PC-3 (cell line): ENCODE results near the gene KLHL25. TPM values are rescaled to one million over a fixed set of nuclear protein-coding genes. Genes with fewer than 3 reads are reported as not detected.

Experiments
- ATAC-seq: fragments of 200-7000 bp; cut with Tn5 transposase; 2 replicates; pipeline ENCODE4 v1.9.1; 2020; ENCODE audit warnings: mild to moderate bottlenecking, moderate library complexity
- BruUV-seq: library from RNA; stranded (reverse); fragments of 400-500 nt; replicated peaks from 2 replicates; lab custom pipeline; 2021; lab: Mats Ljungman, UMichigan
- CTCF ChIA-PET: fragments of 300-600 bp; sonication (Branson Sonifier 250); formaldehyde crosslinking; loops from one replicate; lab custom pipeline; 2022; ENCODE audit warnings: antibody characterized with exemption; lab: Charles Lee
- POLR2A ChIA-PET: fragments of 300-600 bp; sonication (Branson Sonifier 250); formaldehyde crosslinking; loops from one replicate; lab custom pipeline; 2022; ENCODE audit warnings: antibody characterized with exemption; ENCODE audit not compliant: unreplicated experiment; lab: Charles Lee
- DNase-seq: peaks from one replicate; pipeline ENCODE4 v3.0.0-alpha.2; 2015
- H2AFZ ChIP-seq: fragments of 300-600 bp; sonication (generic); 2 replicates; pipeline ENCODE4 v1.6.0; 2016; ENCODE audit warnings: antibody characterized with exemption, low read length
- H3F3A ChIP-seq: fragments of 300-600 bp; sonication (generic); one replicate; pipeline ENCODE4 v1.6.0; 2017; ENCODE audit warnings: antibody characterized with exemption, low read length, control low read depth, mild to moderate bottlenecking; ENCODE audit not compliant: unreplicated experiment
- H3K27ac ChIP-seq: fragments of 300-600 bp; sonication (generic); 2 replicates; pipeline ENCODE4 v1.5.1; 2016; ENCODE audit warnings: mild to moderate bottlenecking, low read length
- H3K27me3 ChIP-seq: fragments of 300-600 bp; sonication (generic); 2 replicates; pipeline ENCODE4 v1.6.1; 2016; ENCODE audit warnings: low read length, mixed read lengths
- H3K36me3 ChIP-seq: fragments of 300-600 bp; sonication (generic); 2 replicates; pipeline ENCODE4 v1.6.1; 2016; ENCODE audit warnings: low read depth, mixed run types, low read length, mixed read lengths
- H3K4me1 ChIP-seq: fragments of 300-600 bp; sonication (generic); 2 replicates; pipeline ENCODE4 v1.5.1; 2016; ENCODE audit warnings: low read length; ENCODE audit not compliant: insufficient read depth
- H3K4me2 ChIP-seq: fragments of 300-600 bp; sonication (generic); 2 replicates; pipeline ENCODE4 v1.6.0; 2016; ENCODE audit warnings: low read length
- H3K4me3 ChIP-seq: fragments of 300-600 bp; sonication (generic); 2 replicates; pipeline ENCODE4 v1.5.1; 2016; ENCODE audit warnings: mild to moderate bottlenecking, low read length, mixed read lengths
- H3K79me2 ChIP-seq: fragments of 300-600 bp; sonication (generic); 2 replicates; pipeline ENCODE4 v1.6.1; 2017; ENCODE audit warnings: low read length, mixed read lengths
- H3K9ac ChIP-seq: fragments of 300-600 bp; sonication (generic); 2 replicates; pipeline ENCODE4 v1.6.0; 2016; ENCODE audit warnings: mild to moderate bottlenecking, low read length
- H3K9me2 ChIP-seq: fragments of 300-600 bp; sonication (generic); replicated peaks from 2 replicates; pipeline ENCODE4 v1.6.1; 2016; ENCODE audit warnings: mixed run types, low read length, mixed read lengths
- H3K9me3 ChIP-seq: fragments of 300-600 bp; sonication (generic); 2 replicates; pipeline ENCODE4 v1.6.1; 2016; ENCODE audit warnings: low read length, mixed read lengths
- H4K20me1 ChIP-seq: fragments of 300-600 bp; sonication (generic); 2 replicates; pipeline ENCODE4 v1.6.1; 2016; ENCODE audit warnings: low read length, mixed read lengths
- EZH2 ChIP-seq: fragments of 300-600 bp; sonication (generic); IDR thresholded peaks from one replicate; pipeline ENCODE4 v1.6.1; 2017; ENCODE audit warnings: antibody characterized with exemption, mild to moderate bottlenecking, low read length; ENCODE audit not compliant: unreplicated experiment
- EZH2phosphoT487 ChIP-seq: fragments of 300-600 bp; sonication (generic); IDR thresholded peaks from 2 replicates; pipeline ENCODE4 v1.6.1; 2018; ENCODE audit warnings: mild to moderate bottlenecking, antibody characterized with exemption, low read length, borderline replicate concordance
- intact Hi-C: fragments of 100-400 bp; cut with micrococcal nuclease; formaldehyde crosslinking; loops from 2 replicates; pipeline ENCODE4 v1.9.0; 2023
- total RNA-seq: library from RNA; depleted of rRNA; stranded (reverse); fragments of >200 nt; gene quantifications from 2 replicates; pipeline ENCODE4 v1.2.3, GENCODE V29; 2014
- TF ChIP-seq, protein P1 (sequence below): fragments of 300-600 bp; sonication (generic); conservative IDR thresholded peaks from 2 replicates; pipeline ENCODE4 v1.5.1; 2017; ENCODE audit warnings: antibody characterized with exemption, low read depth, mild to moderate bottlenecking, low read length

The KLHL25 gene
- total RNA-seq, 1 experiment from 2014 or later = 7.2 TPM

DNA sequence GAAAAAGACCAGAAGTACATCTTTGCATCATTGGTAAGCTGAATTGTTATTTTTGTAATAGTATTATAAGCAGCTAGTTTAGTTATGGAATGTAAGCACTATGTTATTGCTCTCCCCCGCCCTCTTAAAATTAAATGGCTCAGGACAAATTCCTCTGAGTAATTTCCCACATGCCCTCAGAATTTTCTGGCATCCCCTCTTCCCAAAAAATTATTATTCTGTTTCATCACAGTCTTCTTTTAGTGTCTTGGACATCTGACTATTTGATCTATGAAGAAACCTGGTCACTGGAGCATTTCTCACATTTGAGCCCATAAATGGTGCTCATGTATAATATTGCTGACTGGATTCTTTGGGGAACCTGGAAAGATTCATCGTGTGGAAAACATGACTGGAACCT, 68.3 kb downstream of the KLHL25 start:
- peaks cover 31% of the 10 kb centered on the region for H3K36me3 ChIP-seq
- DNase-seq = no peak
- no peak overlapping the region for H2AFZ ChIP-seq
- POLR2A ChIA-PET = no interaction called here
- H3K79me2 ChIP-seq = no peaks in the 10 kb centered on the region
- no peaks in the 10 kb centered on the region for H3K9me2 ChIP-seq
- TF ChIP-seq EZH2 = no peak
- no peak for TF ChIP-seq EZH2phosphoT487
- TF ChIP-seq, protein P1, sequence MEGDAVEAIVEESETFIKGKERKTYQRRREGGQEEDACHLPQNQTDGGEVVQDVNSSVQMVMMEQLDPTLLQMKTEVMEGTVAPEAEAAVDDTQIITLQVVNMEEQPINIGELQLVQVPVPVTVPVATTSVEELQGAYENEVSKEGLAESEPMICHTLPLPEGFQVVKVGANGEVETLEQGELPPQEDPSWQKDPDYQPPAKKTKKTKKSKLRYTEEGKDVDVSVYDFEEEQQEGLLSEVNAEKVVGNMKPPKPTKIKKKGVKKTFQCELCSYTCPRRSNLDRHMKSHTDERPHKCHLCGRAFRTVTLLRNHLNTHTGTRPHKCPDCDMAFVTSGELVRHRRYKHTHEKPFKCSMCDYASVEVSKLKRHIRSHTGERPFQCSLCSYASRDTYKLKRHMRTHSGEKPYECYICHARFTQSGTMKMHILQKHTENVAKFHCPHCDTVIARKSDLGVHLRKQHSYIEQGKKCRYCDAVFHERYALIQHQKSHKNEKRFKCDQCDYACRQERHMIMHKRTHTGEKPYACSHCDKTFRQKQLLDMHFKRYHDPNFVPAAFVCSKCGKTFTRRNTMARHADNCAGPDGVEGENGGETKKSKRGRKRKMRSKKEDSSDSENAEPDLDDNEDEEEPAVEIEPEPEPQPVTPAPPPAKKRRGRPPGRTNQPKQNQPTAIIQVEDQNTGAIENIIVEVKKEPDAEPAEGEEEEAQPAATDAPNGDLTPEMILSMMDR = no peak
- no peak overlapping the region for H3K9ac ChIP-seq
- no peak overlapping the region for H3K4me2 ChIP-seq
- ATAC-seq = no peak
- H3F3A ChIP-seq = no peaks in the 10 kb centered on the region
- no peaks in the 10 kb centered on the region for H3K4me1 ChIP-seq
- no peaks in the 10 kb centered on the region for H3K9me3 ChIP-seq
- no peaks in the 10 kb centered on the region for H3K27me3 ChIP-seq
- no peaks in the 10 kb centered on the region for H4K20me1 ChIP-seq
- CTCF ChIA-PET = no interaction called here
- no peak overlapping the region for H3K27ac ChIP-seq
- H3K4me3 ChIP-seq = no peak overlapping the region
- intact Hi-C loops = no loop called here
- BruUV-seq = no TSS peak

DNA sequence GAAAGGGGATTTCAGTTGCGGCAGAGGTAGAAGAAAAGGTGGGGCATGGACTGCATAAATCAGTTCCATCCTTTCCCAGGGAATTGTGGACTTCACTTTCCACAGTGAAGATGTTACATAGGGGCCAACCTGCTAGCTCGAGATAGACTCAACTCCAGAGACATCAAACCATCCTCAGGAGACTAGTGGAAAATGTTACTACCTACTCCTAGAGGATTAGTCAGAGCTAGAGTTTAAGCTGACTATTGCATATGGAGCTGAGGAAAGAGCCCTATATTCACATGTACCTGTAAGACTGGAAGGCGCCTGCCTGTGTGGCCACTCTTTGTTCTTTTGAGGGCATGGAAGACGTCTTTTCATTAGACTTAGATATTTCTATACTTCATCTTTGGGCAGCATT, 69.2 kb downstream of the KLHL25 start:
- intact Hi-C loops = no loop called here
- Histone ChIP-seq H3K4me2 (no peak overlapping the region), H3K9me3 (no peaks in the 10 kb centered on the region), H3K9ac (no peak overlapping the region), H3K27me3 (no peaks in the 10 kb centered on the region), H2AFZ (no peak overlapping the region), H3K9me2 (no peaks in the 10 kb centered on the region), H3K27ac (no peak overlapping the region), H3K36me3 (peaks cover 23% of the 10 kb centered on the region), H4K20me1 (no peaks in the 10 kb centered on the region), H3F3A (no peaks in the 10 kb centered on the region), H3K79me2 (no peaks in the 10 kb centered on the region), H3K4me3 (no peak overlapping the region), H3K4me1 (no peaks in the 10 kb centered on the region)
- POLR2A ChIA-PET = no interaction called here
- ATAC-seq (no peak), DNase-seq (no peak)
- BruUV-seq = no TSS peak
- no peak for TF ChIP-seq EZH2phosphoT487
- TF ChIP-seq, protein P1 = no peak
- TF ChIP-seq EZH2 = no peak
- CTCF ChIA-PET = no interaction called here

DNA sequence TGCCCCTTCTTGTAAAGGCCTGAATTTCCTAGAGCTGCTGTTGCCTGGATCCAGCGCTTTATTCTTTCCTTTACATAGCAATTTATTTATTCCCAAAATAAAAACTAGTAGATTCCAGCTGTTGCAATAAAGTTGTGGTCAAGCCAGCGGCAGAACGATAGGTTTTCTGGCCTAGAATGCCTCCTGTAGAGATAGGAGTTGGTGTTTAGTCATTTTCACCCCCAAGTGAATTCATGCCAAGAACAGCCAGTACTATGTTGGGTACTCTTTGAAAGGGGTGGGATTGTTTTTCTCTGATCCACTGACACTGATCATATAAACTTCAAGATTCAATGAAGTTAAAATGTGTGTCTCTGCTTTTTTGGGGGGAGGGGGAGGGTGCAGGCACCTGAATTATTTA, 69.7 kb downstream of the KLHL25 start:
- no peak overlapping the region for H3K9ac ChIP-seq
- POLR2A ChIA-PET = no interaction called here
- no peaks in the 10 kb centered on the region for H3K79me2 ChIP-seq
- BruUV-seq = no TSS peak
- intact Hi-C loops = no loop called here
- TF ChIP-seq EZH2phosphoT487 (no peak), EZH2 (no peak)
- TF ChIP-seq, protein P1 = no peak
- H3K36me3 ChIP-seq = peaks cover 21% of the 10 kb centered on the region
- no peaks in the 10 kb centered on the region for H3F3A ChIP-seq
- no peak overlapping the region for H3K4me3 ChIP-seq
- H3K9me3 ChIP-seq = no peaks in the 10 kb centered on the region
- no peak for DNase-seq
- H3K27ac ChIP-seq = no peak overlapping the region
- no peak overlapping the region for H3K4me2 ChIP-seq
- no peaks in the 10 kb centered on the region for H4K20me1 ChIP-seq
- H3K4me1 ChIP-seq = no peaks in the 10 kb centered on the region
- CTCF ChIA-PET = no interaction called here
- no peaks in the 10 kb centered on the region for H3K9me2 ChIP-seq
- no peak overlapping the region for H2AFZ ChIP-seq
- ATAC-seq = no peak
- no peaks in the 10 kb centered on the region for H3K27me3 ChIP-seq
